IMR-90 (cell line): ENCODE results near the gene NEURL1. TPM values are rescaled to one million over a fixed set of nuclear protein-coding genes. Genes with fewer than 3 reads are reported as not detected.

ENCODE experiments used
- ATAC-seq: fragments of 200-7000 bp; cut with Tn5 transposase; 2 replicates; pipeline ENCODE4 v1.9.1; 2020; ENCODE audit warnings: low read depth, mild to moderate bottlenecking, moderate library complexity
- BruUV-seq: library from RNA; stranded (reverse); fragments of 400-500 nt; replicated peaks from 2 replicates; lab custom pipeline; 2021; lab: Mats Ljungman, UMichigan
- CTCF ChIA-PET: fragments of 300-600 bp; formaldehyde crosslinking; extraction: SDS; loops from one replicate; lab custom pipeline; 2021; ENCODE audit warnings: antibody characterized with exemption; lab: Yijun Ruan, JAX
- POLR2A ChIA-PET: fragments of 300-600 bp; sonication (Branson Sonifier 250); formaldehyde crosslinking; loops from one replicate; lab custom pipeline; 2022; ENCODE audit warnings: antibody characterized with exemption; ENCODE audit not compliant: unreplicated experiment; lab: Charles Lee
- DNase-seq: peaks from one replicate; pipeline ENCODE4 v3.0.0; 2013
- H2AFZ ChIP-seq: replicated peaks from 2 replicates; pipeline ENCODE3; 2013; ENCODE audit warnings: low read length, mild to moderate bottlenecking; ENCODE audit not compliant: poor library complexity
- H2AK5ac ChIP-seq: 2 replicates; pipeline ENCODE4 v1.6.1; 2013; ENCODE audit warnings: low read depth, low read length, inconsistent platforms
- H2AK9ac ChIP-seq: replicated peaks from 2 replicates; pipeline ENCODE3; 2013; ENCODE audit warnings: mild to moderate bottlenecking, low read depth, low read length, moderate library complexity; ENCODE audit not compliant: poor library complexity
- H2BK120ac ChIP-seq: 2 replicates; pipeline ENCODE4 v1.6.1; 2013; ENCODE audit warnings: low read depth, low read length, inconsistent platforms
- H2BK15ac ChIP-seq: 3 replicates; pipeline ENCODE4 v1.6.1; 2013; ENCODE audit warnings: low read depth, low read length, inconsistent platforms
- H2BK20ac ChIP-seq: 2 replicates; pipeline ENCODE4 v1.6.1; 2013; ENCODE audit warnings: low read depth, mild to moderate bottlenecking, inconsistent platforms, low read length, moderate library complexity
- H2BK5ac ChIP-seq: 2 replicates; pipeline ENCODE4 v1.6.1; 2013; ENCODE audit warnings: mild to moderate bottlenecking, low read depth, low read length, inconsistent platforms; ENCODE audit not compliant: poor library complexity, severe bottlenecking
- H3K14ac ChIP-seq: replicated peaks from 2 replicates; pipeline ENCODE4 v1.6.1; 2013; ENCODE audit warnings: low read depth, low read length, inconsistent platforms
- H3K18ac ChIP-seq: 2 replicates; pipeline ENCODE4 v1.6.1; 2013; ENCODE audit warnings: low read depth, low read length, control low read depth
- H3K23ac ChIP-seq: 2 replicates; pipeline ENCODE4 v1.6.1; 2013; ENCODE audit warnings: low read depth, low read length, inconsistent platforms
- H3K27ac ChIP-seq: 2 replicates; pipeline ENCODE4 v1.5.1; 2013; ENCODE audit warnings: mild to moderate bottlenecking, control low read depth, low read length; ENCODE audit not compliant: insufficient read depth
- H3K27me3 ChIP-seq: 2 replicates; pipeline ENCODE4 v1.6.1; 2013; ENCODE audit warnings: low read length; ENCODE audit not compliant: control insufficient read depth, insufficient read depth
- H3K36me3 ChIP-seq: 2 replicates; pipeline ENCODE4 v1.6.1; 2013; ENCODE audit warnings: low read length, mixed read lengths; ENCODE audit not compliant: control insufficient read depth, insufficient read depth
- H3K4ac ChIP-seq: 2 replicates; pipeline ENCODE4 v1.6.1; 2013; ENCODE audit warnings: low read depth, low read length, inconsistent platforms
- H3K4me1 ChIP-seq: 2 replicates; pipeline ENCODE4 v1.6.1; 2013; ENCODE audit warnings: low read length, mixed read lengths; ENCODE audit not compliant: control insufficient read depth, insufficient read depth
- H3K4me2 ChIP-seq: 2 replicates; pipeline ENCODE4 v1.6.1; 2013; ENCODE audit warnings: low read depth, mild to moderate bottlenecking, control low read depth, low read length, moderate library complexity
- H3K4me3 ChIP-seq: 2 replicates; pipeline ENCODE4 v1.5.1; 2013; ENCODE audit warnings: low read depth, mild to moderate bottlenecking, control low read depth, low read length, moderate library complexity; ENCODE audit not compliant: insufficient read depth
- H3K56ac ChIP-seq: 2 replicates; pipeline ENCODE4 v1.6.1; 2013; ENCODE audit warnings: low read length, inconsistent platforms; ENCODE audit not compliant: insufficient read depth; ENCODE audit errors: extremely low read depth
- H3K79me1 ChIP-seq, 2 experiments: 2 replicates each; pipeline ENCODE4 v1.6.1; 2013; ENCODE audit warnings: low read length in 2 of 2, inconsistent platforms in 1 of 2, low read depth in 1 of 2
- H3K9ac ChIP-seq: 2 replicates; pipeline ENCODE4 v1.6.1; 2013; ENCODE audit warnings: low read depth, low read length, control low read depth
- H3K9me1 ChIP-seq: 2 replicates; pipeline ENCODE4 v1.6.1; 2013; ENCODE audit warnings: low read length, inconsistent platforms; ENCODE audit not compliant: insufficient read depth
- H3K9me3 ChIP-seq: 2 replicates; pipeline ENCODE4 v1.6.1; 2013; ENCODE audit warnings: low read length; ENCODE audit not compliant: control insufficient read depth, insufficient read depth
- H4K20me1 ChIP-seq: 2 replicates; pipeline ENCODE4 v1.6.1; 2013; ENCODE audit warnings: low read length, inconsistent platforms; ENCODE audit not compliant: insufficient read depth
- H4K5ac ChIP-seq: 2 replicates; pipeline ENCODE4 v1.6.1; 2013; ENCODE audit warnings: mild to moderate bottlenecking, low read depth, low read length, control low read depth
- H4K8ac ChIP-seq, 2 experiments: 2 replicates each; pipeline ENCODE4 v1.6.1; 2013; ENCODE audit warnings: low read depth in 2 of 2, low read length in 2 of 2, control low read depth in 1 of 2, inconsistent platforms in 1 of 2
- H4K91ac ChIP-seq: 2 replicates; pipeline ENCODE4 v1.6.1; 2013; ENCODE audit warnings: low read depth, low read length, inconsistent platforms; ENCODE audit not compliant: insufficient read depth
- BHLHE40 ChIP-seq: fragments of 150-350 bp; IDR thresholded peaks from 2 replicates; pipeline ENCODE4 v1.6.1; 2016; ENCODE audit warnings: mild to moderate bottlenecking, low read depth, low read length
- CEBPB ChIP-seq: IDR thresholded peaks from 2 replicates; pipeline ENCODE4 v1.6.1; 2012; ENCODE audit warnings: low read depth, low read length, improper control_type of control experiment
- CHD1 ChIP-seq: IDR thresholded peaks from 2 replicates; pipeline ENCODE4 v1.6.1; 2012; ENCODE audit warnings: low read depth, low read length, improper control_type of control experiment
- FOS ChIP-seq: fragments of 150-350 bp; IDR thresholded peaks from 2 replicates; pipeline ENCODE4 v1.6.1; 2016; ENCODE audit warnings: low read depth, low read length
- MAFK ChIP-seq: IDR thresholded peaks from 2 replicates; pipeline ENCODE4 v1.6.1; 2012; ENCODE audit warnings: low read depth, low read length, improper control_type of control experiment
- MAZ ChIP-seq: IDR thresholded peaks from 2 replicates; pipeline ENCODE4 v1.6.1; 2012; ENCODE audit warnings: low read depth, mild to moderate bottlenecking, low read length, improper control_type of control experiment, moderate library complexity, borderline replicate concordance
- MXI1 ChIP-seq: IDR thresholded peaks from 2 replicates; pipeline ENCODE4 v1.6.1; 2012; ENCODE audit warnings: low read depth, mild to moderate bottlenecking, low read length, moderate library complexity, borderline replicate concordance
- NFE2L2 ChIP-seq: fragments of 150-350 bp; IDR thresholded peaks from 2 replicates; pipeline ENCODE4 v1.6.1; 2016; ENCODE audit warnings: low read depth, mild to moderate bottlenecking, low read length
- POLR2A ChIP-seq: IDR thresholded peaks from 2 replicates; pipeline ENCODE4 v1.6.1; 2012; ENCODE audit warnings: mild to moderate bottlenecking, low read depth, low read length
- RAD21 ChIP-seq: IDR thresholded peaks from 2 replicates; pipeline ENCODE4 v1.6.1; 2012; ENCODE audit warnings: low read length, improper control_type of control experiment
- RFX5 ChIP-seq: IDR thresholded peaks from 2 replicates; pipeline ENCODE4 v1.8.0; 2012; ENCODE audit warnings: low read depth, mild to moderate bottlenecking, low read length, moderate library complexity
- SMC3 ChIP-seq: fragments of 150-350 bp; IDR thresholded peaks from 2 replicates; pipeline ENCODE4 v1.6.1; 2016; ENCODE audit warnings: low read depth, mild to moderate bottlenecking, antibody characterized with exemption, low read length, moderate library complexity
- WGBS, 2 experiments: methylation state at CpG; one replicate each; pipeline versions ENCODE4 v1.1.5 to v1.1.7; 2013; ENCODE audit warnings: missing lambda C conversion rate in 2 of 2; ENCODE audit not compliant: insufficient read length in 1 of 2; ENCODE audit errors: extremely low coverage in 2 of 2; 5-methylcytosine and 5-hydroxymethylcytosine counted together
- dilution Hi-C: fragments of 300-500 bp; cut with HindIII; formaldehyde crosslinking; loops from one replicate; pipeline ENCODE4 v1.14.3; 2018; ENCODE audit warnings: low sequenced_read_pairs; ENCODE audit not compliant: unreplicated experiment
- in situ Hi-C: fragments of 300-500 bp; cut with MboI; formaldehyde crosslinking; loops from 3 replicates; pipeline ENCODE4 v1.14.3; 2019; ENCODE audit warnings: low sequenced_read_pairs, inconsistent platforms, mixed read lengths
- intact Hi-C: fragments of 100-400 bp; cut with micrococcal nuclease; formaldehyde crosslinking; loops from 2 replicates; pipeline ENCODE4 v1.10.0; 2022
- polyA plus RNA-seq, 3 experiments: library from polyadenylated mRNA; depleted of rRNA; stranded (reverse); fragments of >200 nt; gene quantifications; 2 replicates each; pipeline ENCODE4 v1.2.3, GENCODE V29; 2012; ENCODE audit warnings: low replicate concordance in 1 of 3
- total RNA-seq: library from RNA; depleted of rRNA; stranded (reverse); fragments of >200 nt; gene quantifications from 2 replicates; pipeline ENCODE4 v1.2.3, GENCODE V29; 2012
- TF ChIP-seq, protein P1 (sequence below): fragments of 150-350 bp; IDR thresholded peaks from 2 replicates; pipeline ENCODE4 v1.6.1; 2016; ENCODE audit warnings: low read depth, mild to moderate bottlenecking, low read length, moderate library complexity, borderline replicate concordance
- TF ChIP-seq, protein P2 (sequence below): conservative IDR thresholded peaks from 2 replicates; pipeline ENCODE4 v1.5.1; 2012; ENCODE audit warnings: mild to moderate bottlenecking, low read depth, low read length, improper control_type of control experiment
- TF ChIP-seq, protein P3 (sequence below): fragments of 150-350 bp; IDR thresholded peaks from 2 replicates; pipeline ENCODE4 v1.6.1; 2017; ENCODE audit warnings: mild to moderate bottlenecking, antibody characterized with exemption, low read length, low read depth

The NEURL1 gene
- total and polyA plus RNA-seq, 2 of the 4 experiments (the other 2 are of a cell fraction): 0.36 to 0.82 TPM

DNA sequence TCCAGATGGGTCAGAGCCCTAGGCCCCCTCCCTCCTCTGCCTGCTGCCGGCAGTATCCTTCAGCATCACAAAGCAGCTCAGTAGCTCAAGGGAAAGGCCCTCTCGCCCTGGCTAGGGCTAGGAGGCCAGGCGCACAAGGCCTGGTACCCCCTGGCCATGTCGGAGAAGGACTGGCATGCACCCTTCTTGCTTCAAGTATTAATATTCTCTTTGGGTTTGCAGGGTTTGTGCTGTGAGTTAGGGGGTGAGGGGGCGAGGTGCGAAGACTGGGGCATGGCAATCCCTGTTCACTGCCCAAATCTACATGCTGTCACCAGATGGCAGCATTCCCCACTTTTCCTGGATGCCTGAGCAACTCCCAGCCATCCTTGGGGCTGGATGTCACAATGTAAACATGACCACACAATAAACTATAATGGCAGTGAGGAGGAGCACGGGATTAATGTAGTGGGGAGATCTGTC, 105.2 kb downstream of the NEURL1 start:
- Histone ChIP-seq H4K8ac (no peak overlapping the region), H3K4me3 (no peak overlapping the region), H3K4me2 (no peak overlapping the region), H2AK5ac (no peak overlapping the region), H3K79me1 (peaks cover 0 to 21% of the 10 kb centered on the region in 2 experiments; a peak in 1 of 4 replicates), H3K56ac (no peak overlapping the region), H3K18ac (no peak overlapping the region), H3K9ac (no peak overlapping the region), H3K36me3 (peaks cover 28% of the 10 kb centered on the region), H3K14ac (no peak overlapping the region), H3K4me1 (no peaks in the 10 kb centered on the region; the same call in 1 of the 2 replicates), H4K20me1 (peaks cover 11% of the 10 kb centered on the region; the same call in 1 of the 2 replicates), H3K27me3 (no peaks in the 10 kb centered on the region), H3K23ac (no peak overlapping the region), H2AK9ac (peak overlapping the region; percentile 18), H3K4ac (no peak overlapping the region), H2BK15ac (no peak overlapping the region), H3K27ac (no peak overlapping the region), H4K5ac (no peak overlapping the region), H2BK120ac (no peak overlapping the region), H3K9me3 (no peaks in the 10 kb centered on the region), H2BK20ac (no peak overlapping the region), H2BK5ac (no peak overlapping the region), H3K9me1 (peaks cover 3% of the 10 kb centered on the region; the same call in 1 of the 2 replicates), H2AFZ (no peak overlapping the region), H4K91ac (no peak overlapping the region)
- ChIA-PET POLR2A (no interaction called here), CTCF (interaction anchor here (0.7 to 2.8 kb wide), 5 partner anchors 13 to 87 kb away, joined by 3 to 17 read pairs (median 3); no protein-coding TSS in a partner anchor)
- TSS peak; percentile 2 for BruUV-seq
- no CpG with 5 or more reads among the region's 7 CpGs for WGBS, 2 experiments
- intact Hi-C loops (loop anchor here (1.0 to 5.0 kb wide), 3 partner anchors 62 to 259 kb away; partner anchors contain the start of gene SH3PXD2A), in situ Hi-C loops (loop anchor here (10.0 kb wide), 1 partner anchor 256 kb away; the partner anchor contains the start of gene SH3PXD2A), dilution Hi-C loops (no loop called here)
- peak; percentile 82 for DNase-seq
- peak; percentile 83 for ATAC-seq
- peak; percentile 85 for TF ChIP-seq SMC3
- no peak for TF ChIP-seq RFX5
- peak; percentile 76 for TF ChIP-seq BHLHE40
- 0 out of 2 replicates have a peak, but pooled peaks have one; percentile 29 for TF ChIP-seq POLR2A
- TF ChIP-seq CHD1: no peak
- TF ChIP-seq CEBPB: peak; percentile 86
- TF ChIP-seq, protein P1, sequence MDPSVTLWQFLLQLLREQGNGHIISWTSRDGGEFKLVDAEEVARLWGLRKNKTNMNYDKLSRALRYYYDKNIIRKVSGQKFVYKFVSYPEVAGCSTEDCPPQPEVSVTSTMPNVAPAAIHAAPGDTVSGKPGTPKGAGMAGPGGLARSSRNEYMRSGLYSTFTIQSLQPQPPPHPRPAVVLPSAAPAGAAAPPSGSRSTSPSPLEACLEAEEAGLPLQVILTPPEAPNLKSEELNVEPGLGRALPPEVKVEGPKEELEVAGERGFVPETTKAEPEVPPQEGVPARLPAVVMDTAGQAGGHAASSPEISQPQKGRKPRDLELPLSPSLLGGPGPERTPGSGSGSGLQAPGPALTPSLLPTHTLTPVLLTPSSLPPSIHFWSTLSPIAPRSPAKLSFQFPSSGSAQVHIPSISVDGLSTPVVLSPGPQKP: no peak
- TF ChIP-seq NFE2L2: no peak
- TF ChIP-seq RAD21: peak; percentile 88
- no peak for TF ChIP-seq FOS
- TF ChIP-seq MAZ: peak; percentile 51; the same call in 1 of the 2 replicates
- TF ChIP-seq MXI1: peak; percentile 42; the same call in 1 of the 2 replicates
- TF ChIP-seq, protein P2, sequence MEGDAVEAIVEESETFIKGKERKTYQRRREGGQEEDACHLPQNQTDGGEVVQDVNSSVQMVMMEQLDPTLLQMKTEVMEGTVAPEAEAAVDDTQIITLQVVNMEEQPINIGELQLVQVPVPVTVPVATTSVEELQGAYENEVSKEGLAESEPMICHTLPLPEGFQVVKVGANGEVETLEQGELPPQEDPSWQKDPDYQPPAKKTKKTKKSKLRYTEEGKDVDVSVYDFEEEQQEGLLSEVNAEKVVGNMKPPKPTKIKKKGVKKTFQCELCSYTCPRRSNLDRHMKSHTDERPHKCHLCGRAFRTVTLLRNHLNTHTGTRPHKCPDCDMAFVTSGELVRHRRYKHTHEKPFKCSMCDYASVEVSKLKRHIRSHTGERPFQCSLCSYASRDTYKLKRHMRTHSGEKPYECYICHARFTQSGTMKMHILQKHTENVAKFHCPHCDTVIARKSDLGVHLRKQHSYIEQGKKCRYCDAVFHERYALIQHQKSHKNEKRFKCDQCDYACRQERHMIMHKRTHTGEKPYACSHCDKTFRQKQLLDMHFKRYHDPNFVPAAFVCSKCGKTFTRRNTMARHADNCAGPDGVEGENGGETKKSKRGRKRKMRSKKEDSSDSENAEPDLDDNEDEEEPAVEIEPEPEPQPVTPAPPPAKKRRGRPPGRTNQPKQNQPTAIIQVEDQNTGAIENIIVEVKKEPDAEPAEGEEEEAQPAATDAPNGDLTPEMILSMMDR: peak; percentile 88
- TF ChIP-seq MAFK: no peak
- TF ChIP-seq, protein P3, sequence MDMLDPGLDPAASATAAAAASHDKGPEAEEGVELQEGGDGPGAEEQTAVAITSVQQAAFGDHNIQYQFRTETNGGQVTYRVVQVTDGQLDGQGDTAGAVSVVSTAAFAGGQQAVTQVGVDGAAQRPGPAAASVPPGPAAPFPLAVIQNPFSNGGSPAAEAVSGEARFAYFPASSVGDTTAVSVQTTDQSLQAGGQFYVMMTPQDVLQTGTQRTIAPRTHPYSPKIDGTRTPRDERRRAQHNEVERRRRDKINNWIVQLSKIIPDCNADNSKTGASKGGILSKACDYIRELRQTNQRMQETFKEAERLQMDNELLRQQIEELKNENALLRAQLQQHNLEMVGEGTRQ: no peak
